K562 (cell line): ENCODE data around the gene POLR3E. TPM values are rescaled to one million over a fixed set of nuclear protein-coding genes. Genes with fewer than 3 reads are reported as not detected.

ENCODE experiments used
- ATAC-seq: fragments of 200-7000 bp; cut with Tn5 transposase; 3 replicates; pipeline ENCODE4 v1.9.1; 2020; ENCODE audit warnings: moderate library complexity
- BruUV-seq: library from RNA; stranded (reverse); fragments of 400-500 nt; replicated peaks from 2 replicates; lab custom pipeline; 2021; lab: Mats Ljungman, UMichigan
- CTCF ChIA-PET: fragments of 300-600 bp; formaldehyde crosslinking; extraction: SDS; loops from one replicate; lab custom pipeline; 2021; ENCODE audit warnings: low intra/inter-chr PET ratio; lab: Yijun Ruan, JAX
- POLR2A ChIA-PET: fragments of 300-600, 350-650 bp; sonication (Branson Sonifier 250); formaldehyde crosslinking; extraction: SDS; loops from one replicate; lab custom pipeline; 2021; ENCODE audit warnings: antibody characterized with exemption, inconsistent platforms; lab: Yijun Ruan, JAX
- DNase-seq, 4 experiments: peaks; one replicate each; pipeline versions ENCODE4 v3.0.0 to v3.0.0-alpha.2; 2011 to 2018; ENCODE audit warnings: low spot score in 3 of 4, mixed read lengths in 3 of 4; ENCODE audit errors: extremely low read depth in 1 of 4
- FAIRE-seq: peaks from 2 replicates; lab custom pipeline; 2011; peaks lifted over from hg19 to GRCh38; lab: Jason Lieb, UNC
- H2AFZ ChIP-seq: 2 replicates; pipeline ENCODE4 v1.6.0; 2011; ENCODE audit warnings: low read depth, low read length, control low read depth, inconsistent platforms
- H3K27ac ChIP-seq: fragments of 200-600 bp; 3 replicates; pipeline ENCODE4 v1.8.0; 2011; ENCODE audit warnings: low read depth, mild to moderate bottlenecking, control low read depth, inconsistent platforms, low read length, moderate library complexity, mixed read lengths; ENCODE audit errors: extremely low read depth
- H3K27me3 ChIP-seq, 2 experiments: fragments of 300-600 bp in 1 of 2; 2 replicates in 1 of 2; 3 replicates in 1 of 2; pipeline versions ENCODE4 v1.6.0 to v1.8.0; 2011; ENCODE audit warnings: inconsistent platforms in 2 of 2, low read length in 2 of 2, mild to moderate bottlenecking in 1 of 2, mixed read lengths in 1 of 2, moderate library complexity in 1 of 2; ENCODE audit not compliant: control insufficient read depth in 2 of 2, insufficient read depth in 2 of 2
- H3K36me3 ChIP-seq: fragments of 300-600 bp; 3 replicates; pipeline ENCODE4 v1.8.0; 2011; ENCODE audit warnings: mild to moderate bottlenecking, low read length, inconsistent platforms; ENCODE audit not compliant: control insufficient read depth, insufficient read depth
- H3K4me1 ChIP-seq, 2 experiments: fragments of 200-600 bp in 1 of 2; replicated peaks in 1 of 2; 2 replicates in 1 of 2; 3 replicates in 1 of 2; pipeline versions ENCODE4 v1.5.1 to v1.8.0; 2011; ENCODE audit warnings: inconsistent platforms in 2 of 2, low read length in 2 of 2, mild to moderate bottlenecking in 1 of 2, mixed read lengths in 1 of 2, moderate library complexity in 1 of 2; ENCODE audit not compliant: control insufficient read depth in 2 of 2, insufficient read depth in 2 of 2
- H3K4me2 ChIP-seq: 2 replicates; pipeline ENCODE4 v1.6.1; 2011; ENCODE audit warnings: low read length, control low read depth, inconsistent platforms, mixed read lengths; ENCODE audit not compliant: insufficient read depth
- H3K4me3 ChIP-seq: fragments of 200-600 bp; sonication (generic), shearing (Covaris generic); 2 replicates; pipeline ENCODE4 v1.5.1; 2016; ENCODE audit warnings: control low read depth, inconsistent platforms
- H3K79me2 ChIP-seq: fragments of 200-600 bp; 3 replicates; pipeline ENCODE4 v1.8.0; 2011; ENCODE audit warnings: low read length, inconsistent platforms; ENCODE audit not compliant: control insufficient read depth, insufficient read depth
- H3K9ac ChIP-seq, 2 experiments: 2 replicates each; pipeline versions ENCODE4 v1.6.0 to v1.6.1; 2011; ENCODE audit warnings: low read depth in 2 of 2, low read length in 2 of 2, control low read depth in 1 of 2, inconsistent platforms in 1 of 2, mild to moderate bottlenecking in 1 of 2, mixed read lengths in 1 of 2; ENCODE audit not compliant: insufficient read depth in 1 of 2
- H3K9me1 ChIP-seq: one replicate; pipeline ENCODE4 v1.6.0; 2011; ENCODE audit warnings: inconsistent platforms, mild to moderate bottlenecking, low read length, moderate library complexity; ENCODE audit not compliant: control insufficient read depth, insufficient read depth
- H3K9me3 ChIP-seq: replicated peaks from 2 replicates; pipeline ENCODE4 v1.5.1; 2011; ENCODE audit warnings: low read depth, low read length, inconsistent platforms; ENCODE audit not compliant: control insufficient read depth, insufficient read depth
- H4K20me1 ChIP-seq: replicated peaks from 2 replicates; pipeline ENCODE4 v1.6.1; 2011; ENCODE audit warnings: low read length, inconsistent platforms, mixed read lengths; ENCODE audit not compliant: control insufficient read depth, insufficient read depth
- ATF1 ChIP-seq, 2 experiments: fragments of 450-650 bp in 1 of 2; IDR thresholded peaks; 2 replicates each; pipeline ENCODE4 v1.6.1; 2016; ENCODE audit warnings: missing compliant biosample characterization in 1 of 2, missing genetic modification characterization in 1 of 2
- ESRRB ChIP-seq: fragments of 250-450 bp; sonication (Bioruptor Pico); IDR thresholded peaks from 2 replicates; pipeline ENCODE4 v1.5.0; 2020; ENCODE audit warnings: mild to moderate bottlenecking, moderate library complexity, borderline replicate concordance
- HDAC1 ChIP-seq, 2 experiments: fragments of 450-650 bp; IDR thresholded peaks; 2 replicates each; pipeline ENCODE4 v1.6.1; 2016 to 2017; ENCODE audit warnings: inconsistent platforms in 1 of 2, mild to moderate bottlenecking in 1 of 2, moderate library complexity in 1 of 2
- HMG20A ChIP-seq: fragments of 450-650 bp; formaldehyde crosslinking; conservative IDR thresholded peaks from 2 replicates; pipeline ENCODE4 v1.4.0; 2020; ENCODE audit warnings: mild to moderate bottlenecking, mixed read lengths
- KLF16 ChIP-seq: IDR thresholded peaks from 2 replicates; pipeline ENCODE4 v1.6.1; 2016; ENCODE audit warnings: antibody characterized with exemption
- MBD2 ChIP-seq: sonication (generic); IDR thresholded peaks from 2 replicates; pipeline ENCODE4 v1.6.1; 2016; ENCODE audit warnings: low read depth, borderline replicate concordance
- NCOA4 ChIP-seq: fragments of 450-650 bp; IDR thresholded peaks from 2 replicates; pipeline ENCODE4 v1.6.1; 2018; ENCODE audit warnings: mild to moderate bottlenecking; ENCODE audit not compliant: partially characterized antibody
- NRF1 ChIP-seq, 2 experiments: fragments of 450-650 bp; IDR thresholded peaks in 1 of 2; conservative IDR thresholded peaks in 1 of 2; 2 replicates each; pipeline ENCODE4 v1.6.1; 2014; ENCODE audit warnings: mild to moderate bottlenecking in 2 of 2
- POLR2AphosphoS5 ChIP-seq: IDR thresholded peaks from 2 replicates; pipeline ENCODE4 v1.6.1; 2011; ENCODE audit warnings: mild to moderate bottlenecking, low read depth, low read length, moderate library complexity; ENCODE audit not compliant: control insufficient read depth, insufficient read depth
- POLR2G ChIP-seq: fragments of 200-400 bp; formaldehyde crosslinking; IDR thresholded peaks from 2 replicates; pipeline ENCODE4 v1.6.1; 2017; ENCODE audit warnings: low read depth, mild to moderate bottlenecking, antibody characterized with exemption, low read length, moderate library complexity
- SRSF3 ChIP-seq: fragments of 200-400 bp; formaldehyde crosslinking; IDR thresholded peaks from 2 replicates; pipeline ENCODE4 v1.6.1; 2016; ENCODE audit warnings: mild to moderate bottlenecking, low read length, moderate library complexity; ENCODE audit not compliant: insufficient read depth
- SUPT5H ChIP-seq: fragments of 450-650 bp; IDR thresholded peaks from 2 replicates; pipeline ENCODE4 v1.6.1; 2016
- ZFPM2 ChIP-seq: fragments of 250-450 bp; sonication (Bioruptor Pico); IDR thresholded peaks from 2 replicates; pipeline ENCODE4 v1.5.1; 2022; ENCODE audit warnings: mild to moderate bottlenecking
- WGBS: fragments of 100-300 bp; shearing (Covaris generic); methylation state at CpG from one replicate; pipeline ENCODE4 v1.1.6; 2016; ENCODE audit warnings: low coverage, mixed read lengths; ENCODE audit not compliant: insufficient coverage; ENCODE audit errors: missing lambda C conversion rate; 5-methylcytosine and 5-hydroxymethylcytosine counted together
- in situ Hi-C: fragments of 300-500 bp; cut with MboI; formaldehyde crosslinking; loops from 4 replicates; pipeline ENCODE4 v1.15.0; 2018; ENCODE audit warnings: inconsistent platforms, mixed read lengths
- intact Hi-C: fragments of 100-400 bp; cut with micrococcal nuclease; formaldehyde crosslinking; loops from 2 replicates; pipeline ENCODE4 v1.14.2; 2022
- polyA plus RNA-seq, 8 experiments: library from polyadenylated mRNA; depleted of rRNA in 4 of 8; stranded (reverse) in 5 of 8; unstranded in 3 of 8; fragments of >200 nt; fragmentation: Nextera tagmentation in 2 of 8; fragmentation: Illumina TruSeq in 1 of 8; extraction: Ambion mirVana in 2 of 8; extraction: Trizol in 1 of 8; gene quantifications; 2 replicates each; pipeline versions ENCODE4 v1.2.1 to v1.2.3, GENCODE V29; 2011 to 2014; ENCODE audit warnings: inconsistent platforms in 1 of 8, missing spikeins in 1 of 8
- total RNA-seq, 7 experiments: library from RNA; depleted of rRNA in 6 of 7; stranded (reverse); fragments of >200 nt in 6 of 7; fragmentation: Illumina TruSeq in 2 of 7; extraction: Trizol in 2 of 7; gene quantifications; 2 replicates each; pipeline versions ENCODE4 v1.2.1 to v1.2.3, GENCODE V29; 2011 to 2021; ENCODE audit warnings: low replicate concordance in 1 of 7
- TF ChIP-seq, protein P1 (sequence below): sonication (generic); formaldehyde crosslinking; IDR thresholded peaks from 2 replicates; pipeline ENCODE4 v1.8.1; 2022; ENCODE audit warnings: missing genetic modification reagents
- TF ChIP-seq, protein P2 (sequence below): sonication (generic); formaldehyde crosslinking; IDR thresholded peaks from 2 replicates; pipeline ENCODE4 v1.8.1; 2023; ENCODE audit warnings: missing genetic modification reagents, mild to moderate bottlenecking, borderline replicate concordance
- TF ChIP-seq, protein P3 (sequence below): fragments of 450-650 bp; formaldehyde crosslinking; IDR thresholded peaks from 2 replicates; pipeline ENCODE4 v1.4.0; 2022; ENCODE audit warnings: missing genetic modification characterization

The POLR3E gene
- total and polyA plus RNA-seq, 9 of the 15 experiments (the other 6 are each of a cell fraction or from before 2014, with no cell fraction given): 17.7 to 151 (median 82.6) TPM

DNA sequence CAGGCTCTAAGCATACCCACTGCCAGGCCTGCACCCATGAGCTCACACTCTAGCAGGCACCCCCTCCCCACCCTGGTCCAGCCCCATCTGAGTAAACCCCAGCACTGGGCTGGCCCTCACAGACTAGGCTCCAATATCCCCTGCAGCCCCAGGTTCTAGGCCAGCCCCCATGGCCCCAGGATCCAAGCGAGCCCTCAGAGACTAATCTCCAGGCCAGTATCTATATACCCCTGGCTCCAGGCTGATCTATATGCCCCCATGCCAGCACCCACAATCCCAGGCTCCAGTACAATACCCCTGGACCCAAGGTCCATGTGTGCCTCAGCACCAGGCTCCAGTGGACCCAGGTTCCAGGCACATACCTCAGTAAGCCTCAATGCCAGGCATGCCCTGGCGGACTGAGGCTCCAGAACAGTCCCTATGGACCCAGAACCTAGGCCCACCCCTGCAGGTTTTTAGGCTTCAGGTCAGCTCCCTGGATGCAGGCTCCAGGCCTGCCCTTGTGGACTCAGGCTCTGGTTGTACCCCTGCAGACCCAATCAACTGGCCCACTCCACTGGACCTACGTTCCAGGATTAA is 38.5 kb downstream of the POLR3E start:
- 96% methylated on average over 3 of the region's 3 CpGs for WGBS
- Histone ChIP-seq H3K9me1 (no peaks in the 10 kb centered on the region), H3K4me1 (no peaks in the 10 kb centered on the region), H3K27ac (no peak overlapping the region), H2AFZ (no peak overlapping the region), H3K36me3 (peaks cover 53% of the 10 kb centered on the region), H3K4me3 (no peak overlapping the region), H3K9me3 (peaks cover 7% of the 10 kb centered on the region), H4K20me1 (no peaks in the 10 kb centered on the region), H3K9ac (no peak overlapping the region), H3K79me2 (no peaks in the 10 kb centered on the region), H3K4me2 (no peak overlapping the region), H3K27me3 (no peaks in the 10 kb centered on the region)
- intact Hi-C loops: no loop called here
- BruUV-seq: no TSS peak
- peak; percentile 60 for ATAC-seq
- ChIA-PET CTCF (no interaction called here), POLR2A (no interaction called here)
- DNase-seq: peak in 1 of 4 experiments; percentile 15
- no peak for FAIRE-seq
- in situ Hi-C loops: no loop called here
- TF ChIP-seq SRSF3 (no peak), POLR2G (peak; percentile 61), KLF16 (no peak), MBD2 (no peak), ZFPM2 (CRISPR knock-in tag) (no peak), HDAC1 (IDR thresholded peaks at IDR 0.05) (no peak), NRF1 (conservative IDR thresholded peaks at IDR 0.05 in 1 of 2, IDR thresholded peaks at IDR 0.05 in 1 of 2) (no peak), HMG20A (CRISPR knock-in tag) (no peak), POLR2AphosphoS5 (peak; percentile 32; the same call in 1 of the 2 replicates), ESRRB (CRISPR knock-in tag) (no peak), NCOA4 (no peak), ATF1 (CRISPR knock-in tag; IDR thresholded peaks at IDR 0.05) (no peak), ATF1 (tag; IDR thresholded peaks at IDR 0.05) (no peak), SUPT5H (peak; percentile 52; the same call in 1 of the 2 replicates)
- TF ChIP-seq, protein P1, sequence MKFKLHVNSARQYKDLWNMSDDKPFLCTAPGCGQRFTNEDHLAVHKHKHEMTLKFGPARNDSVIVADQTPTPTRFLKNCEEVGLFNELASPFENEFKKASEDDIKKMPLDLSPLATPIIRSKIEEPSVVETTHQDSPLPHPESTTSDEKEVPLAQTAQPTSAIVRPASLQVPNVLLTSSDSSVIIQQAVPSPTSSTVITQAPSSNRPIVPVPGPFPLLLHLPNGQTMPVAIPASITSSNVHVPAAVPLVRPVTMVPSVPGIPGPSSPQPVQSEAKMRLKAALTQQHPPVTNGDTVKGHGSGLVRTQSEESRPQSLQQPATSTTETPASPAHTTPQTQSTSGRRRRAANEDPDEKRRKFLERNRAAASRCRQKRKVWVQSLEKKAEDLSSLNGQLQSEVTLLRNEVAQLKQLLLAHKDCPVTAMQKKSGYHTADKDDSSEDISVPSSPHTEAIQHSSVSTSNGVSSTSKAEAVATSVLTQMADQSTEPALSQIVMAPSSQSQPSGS (CRISPR knock-in tag): no peak
- TF ChIP-seq, protein P2, sequence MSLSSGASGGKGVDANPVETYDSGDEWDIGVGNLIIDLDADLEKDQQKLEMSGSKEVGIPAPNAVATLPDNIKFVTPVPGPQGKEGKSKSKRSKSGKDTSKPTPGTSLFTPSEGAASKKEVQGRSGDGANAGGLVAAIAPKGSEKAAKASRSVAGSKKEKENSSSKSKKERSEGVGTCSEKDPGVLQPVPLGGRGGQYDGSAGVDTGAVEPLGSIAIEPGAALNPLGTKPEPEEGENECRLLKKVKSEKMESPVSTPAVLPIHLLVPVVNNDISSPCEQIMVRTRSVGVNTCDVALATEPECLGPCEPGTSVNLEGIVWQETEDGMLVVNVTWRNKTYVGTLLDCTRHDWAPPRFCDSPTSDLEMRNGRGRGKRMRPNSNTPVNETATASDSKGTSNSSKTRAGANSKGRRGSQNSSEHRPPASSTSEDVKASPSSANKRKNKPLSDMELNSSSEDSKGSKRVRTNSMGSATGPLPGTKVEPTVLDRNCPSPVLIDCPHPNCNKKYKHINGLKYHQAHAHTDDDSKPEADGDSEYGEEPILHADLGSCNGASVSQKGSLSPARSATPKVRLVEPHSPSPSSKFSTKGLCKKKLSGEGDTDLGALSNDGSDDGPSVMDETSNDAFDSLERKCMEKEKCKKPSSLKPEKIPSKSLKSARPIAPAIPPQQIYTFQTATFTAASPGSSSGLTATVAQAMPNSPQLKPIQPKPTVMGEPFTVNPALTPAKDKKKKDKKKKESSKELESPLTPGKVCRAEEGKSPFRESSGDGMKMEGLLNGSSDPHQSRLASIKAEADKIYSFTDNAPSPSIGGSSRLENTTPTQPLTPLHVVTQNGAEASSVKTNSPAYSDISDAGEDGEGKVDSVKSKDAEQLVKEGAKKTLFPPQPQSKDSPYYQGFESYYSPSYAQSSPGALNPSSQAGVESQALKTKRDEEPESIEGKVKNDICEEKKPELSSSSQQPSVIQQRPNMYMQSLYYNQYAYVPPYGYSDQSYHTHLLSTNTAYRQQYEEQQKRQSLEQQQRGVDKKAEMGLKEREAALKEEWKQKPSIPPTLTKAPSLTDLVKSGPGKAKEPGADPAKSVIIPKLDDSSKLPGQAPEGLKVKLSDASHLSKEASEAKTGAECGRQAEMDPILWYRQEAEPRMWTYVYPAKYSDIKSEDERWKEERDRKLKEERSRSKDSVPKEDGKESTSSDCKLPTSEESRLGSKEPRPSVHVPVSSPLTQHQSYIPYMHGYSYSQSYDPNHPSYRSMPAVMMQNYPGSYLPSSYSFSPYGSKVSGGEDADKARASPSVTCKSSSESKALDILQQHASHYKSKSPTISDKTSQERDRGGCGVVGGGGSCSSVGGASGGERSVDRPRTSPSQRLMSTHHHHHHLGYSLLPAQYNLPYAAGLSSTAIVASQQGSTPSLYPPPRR (CRISPR knock-in tag): no peak
- TF ChIP-seq, protein P3, sequence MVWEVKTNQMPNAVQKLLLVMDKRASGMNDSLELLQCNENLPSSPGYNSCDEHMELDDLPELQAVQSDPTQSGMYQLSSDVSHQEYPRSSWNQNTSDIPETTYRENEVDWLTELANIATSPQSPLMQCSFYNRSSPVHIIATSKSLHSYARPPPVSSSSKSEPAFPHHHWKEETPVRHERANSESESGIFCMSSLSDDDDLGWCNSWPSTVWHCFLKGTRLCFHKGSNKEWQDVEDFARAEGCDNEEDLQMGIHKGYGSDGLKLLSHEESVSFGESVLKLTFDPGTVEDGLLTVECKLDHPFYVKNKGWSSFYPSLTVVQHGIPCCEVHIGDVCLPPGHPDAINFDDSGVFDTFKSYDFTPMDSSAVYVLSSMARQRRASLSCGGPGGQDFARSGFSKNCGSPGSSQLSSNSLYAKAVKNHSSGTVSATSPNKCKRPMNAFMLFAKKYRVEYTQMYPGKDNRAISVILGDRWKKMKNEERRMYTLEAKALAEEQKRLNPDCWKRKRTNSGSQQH (CRISPR knock-in tag): no peak
